Measurements from ENCODE around the gene DNM3. TPM values are rescaled to one million over a fixed set of nuclear protein-coding genes. Genes with fewer than 3 reads are reported as not detected.

The DNM3 gene
- total RNA-seq, 1 donor from 2014 or later, result 3.4 TPM

- DNase-seq (ENCODE audit: extremely low read depth, low read depth, low spot score), result no peak
Observed at GRCh38 chr1:172086137-172086536, 244.8 kb downstream of the DNM3 start.

- DNase-seq (ENCODE audit: extremely low read depth, low read depth, low spot score), result no peak
Observed at GRCh38 chr1:172088256-172088655, 247.0 kb downstream of the DNM3 start.

GRCh38 chr1:172089768-172090510 is 248.6 kb downstream of the DNM3 start:
- peak; percentile 34 for DNase-seq (ENCODE audit: extremely low read depth, low read depth, low spot score)

GRCh38 chr1:172090511-172090817 is 249.2 kb downstream of the DNM3 start:
- no peak for DNase-seq (ENCODE audit: extremely low read depth, low read depth, low spot score)

GRCh38 chr1:172095846-172096245 is 254.5 kb downstream of the DNM3 start:
- DNase-seq (ENCODE audit: extremely low read depth, low read depth, low spot score), result no peak

- no peak for DNase-seq (ENCODE audit: extremely low read depth, low read depth, low spot score)
Observed at GRCh38 chr1:172105230-172105629, 263.9 kb downstream of the DNM3 start.

GRCh38 chr1:172107316-172107975 is 266.1 kb downstream of the DNM3 start:
- DNase-seq (ENCODE audit: extremely low read depth, low read depth, low spot score), result no peak

- DNase-seq (ENCODE audit: extremely low read depth, low read depth, low spot score), result no peak
Observed at GRCh38 chr1:172108161-172108893, 267.0 kb downstream of the DNM3 start.

- DNase-seq (ENCODE audit: extremely low read depth, low read depth, low spot score), result peak; percentile 31
Observed at GRCh38 chr1:172109359-172109758, 268.1 kb downstream of the DNM3 start.

- DNase-seq (ENCODE audit: extremely low read depth, low read depth, low spot score), result no peak
Observed at GRCh38 chr1:172112576-172112975, 271.3 kb downstream of the DNM3 start.

GRCh38 chr1:172117800-172118199 is 276.5 kb downstream of the DNM3 start:
- DNase-seq (ENCODE audit: extremely low read depth, low read depth, low spot score), result no peak

- no peak for DNase-seq (ENCODE audit: extremely low read depth, low read depth, low spot score)
Observed at GRCh38 chr1:172118618-172119017, 277.3 kb downstream of the DNM3 start.

- DNase-seq (ENCODE audit: extremely low read depth, low read depth, low spot score), result no peak
Observed at GRCh38 chr1:172119184-172119583, 277.9 kb downstream of the DNM3 start.

GRCh38 chr1:172120381-172120780 is 279.1 kb downstream of the DNM3 start:
- DNase-seq (ENCODE audit: extremely low read depth, low read depth, low spot score), result no peak

GRCh38 chr1:172121081-172121717 is 279.9 kb downstream of the DNM3 start:
- no peak for DNase-seq (ENCODE audit: extremely low read depth, low read depth, low spot score)

GRCh38 chr1:172122381-172122780 is 281.1 kb downstream of the DNM3 start:
- DNase-seq (ENCODE audit: extremely low read depth, low read depth, low spot score), result no peak

GRCh38 chr1:172125250-172125649 is 284.0 kb downstream of the DNM3 start:
- DNase-seq (ENCODE audit: extremely low read depth, low read depth, low spot score), result no peak

- DNase-seq (ENCODE audit: extremely low read depth, low read depth, low spot score), result no peak
Observed at GRCh38 chr1:172125812-172126430, 284.6 kb downstream of the DNM3 start.

- DNase-seq (ENCODE audit: extremely low read depth, low read depth, low spot score), result no peak
Observed at GRCh38 chr1:172132836-172133235, 291.5 kb downstream of the DNM3 start.

- DNase-seq (ENCODE audit: extremely low read depth, low read depth, low spot score), result no peak
Observed at GRCh38 chr1:172134087-172134731, 292.9 kb downstream of the DNM3 start.

Data from glomerular endothelial cell (primary cell).